Ishikawa (cell line): ENCODE results near the gene SZT2.

Source experiments
- CEBPB ChIP-seq: IDR thresholded peaks from 2 replicates; pipeline ENCODE4 v1.6.1; 2012
- CREB1 ChIP-seq: IDR thresholded peaks from 2 replicates; pipeline ENCODE4 v1.6.1; 2012; ENCODE audit warnings: low read depth
- EGR1 ChIP-seq: IDR thresholded peaks from 2 replicates; pipeline ENCODE4 v1.6.1; 2012
- EP300 ChIP-seq: IDR thresholded peaks from 2 replicates; pipeline ENCODE4 v1.6.1; 2012; ENCODE audit warnings: borderline replicate concordance
- FOXM1 ChIP-seq: IDR thresholded peaks from 2 replicates; pipeline ENCODE4 v1.6.1; 2012; ENCODE audit warnings: low read depth, borderline replicate concordance
- MAX ChIP-seq: IDR thresholded peaks from 2 replicates; pipeline ENCODE4 v1.6.1; 2012
- NFIC ChIP-seq: IDR thresholded peaks from 2 replicates; pipeline ENCODE4 v1.6.1; 2012
- RAD21 ChIP-seq: IDR thresholded peaks from 2 replicates; pipeline ENCODE4 v1.6.1; 2012; ENCODE audit warnings: low read depth
- TAF1 ChIP-seq: IDR thresholded peaks from 2 replicates; pipeline ENCODE4 v1.6.1; 2012; ENCODE audit warnings: low read depth, mild to moderate bottlenecking
- TCF12 ChIP-seq: IDR thresholded peaks from 2 replicates; pipeline ENCODE4 v1.6.1; 2012; ENCODE audit warnings: low read depth
- TEAD4 ChIP-seq: IDR thresholded peaks from 2 replicates; pipeline ENCODE4 v1.6.1; 2012
- YY1 ChIP-seq: IDR thresholded peaks from 2 replicates; pipeline ENCODE4 v1.6.1; 2012; ENCODE audit warnings: low read depth
- ZBTB7A ChIP-seq: IDR thresholded peaks from 2 replicates; pipeline ENCODE4 v1.6.1; 2012; ENCODE audit warnings: low read depth
- TF ChIP-seq, protein P1 (sequence below): IDR thresholded peaks from 2 replicates; pipeline ENCODE4 v1.6.1; 2012; ENCODE audit warnings: low read depth, mild to moderate bottlenecking
- TF ChIP-seq, protein P2 (sequence below): IDR thresholded peaks from 2 replicates; pipeline ENCODE4 v1.6.1; 2012

SZT2 gene

GRCh38 chr1:43463479-43463878 is 73.8 kb downstream of the SZT2 start:
- no peak for TF ChIP-seq CREB1
- no peak for TF ChIP-seq EP300
- TF ChIP-seq EGR1, result no peak
- no peak for TF ChIP-seq CEBPB
- no peak for TF ChIP-seq YY1
- no peak for TF ChIP-seq MAX
- TF ChIP-seq, protein P1, sequence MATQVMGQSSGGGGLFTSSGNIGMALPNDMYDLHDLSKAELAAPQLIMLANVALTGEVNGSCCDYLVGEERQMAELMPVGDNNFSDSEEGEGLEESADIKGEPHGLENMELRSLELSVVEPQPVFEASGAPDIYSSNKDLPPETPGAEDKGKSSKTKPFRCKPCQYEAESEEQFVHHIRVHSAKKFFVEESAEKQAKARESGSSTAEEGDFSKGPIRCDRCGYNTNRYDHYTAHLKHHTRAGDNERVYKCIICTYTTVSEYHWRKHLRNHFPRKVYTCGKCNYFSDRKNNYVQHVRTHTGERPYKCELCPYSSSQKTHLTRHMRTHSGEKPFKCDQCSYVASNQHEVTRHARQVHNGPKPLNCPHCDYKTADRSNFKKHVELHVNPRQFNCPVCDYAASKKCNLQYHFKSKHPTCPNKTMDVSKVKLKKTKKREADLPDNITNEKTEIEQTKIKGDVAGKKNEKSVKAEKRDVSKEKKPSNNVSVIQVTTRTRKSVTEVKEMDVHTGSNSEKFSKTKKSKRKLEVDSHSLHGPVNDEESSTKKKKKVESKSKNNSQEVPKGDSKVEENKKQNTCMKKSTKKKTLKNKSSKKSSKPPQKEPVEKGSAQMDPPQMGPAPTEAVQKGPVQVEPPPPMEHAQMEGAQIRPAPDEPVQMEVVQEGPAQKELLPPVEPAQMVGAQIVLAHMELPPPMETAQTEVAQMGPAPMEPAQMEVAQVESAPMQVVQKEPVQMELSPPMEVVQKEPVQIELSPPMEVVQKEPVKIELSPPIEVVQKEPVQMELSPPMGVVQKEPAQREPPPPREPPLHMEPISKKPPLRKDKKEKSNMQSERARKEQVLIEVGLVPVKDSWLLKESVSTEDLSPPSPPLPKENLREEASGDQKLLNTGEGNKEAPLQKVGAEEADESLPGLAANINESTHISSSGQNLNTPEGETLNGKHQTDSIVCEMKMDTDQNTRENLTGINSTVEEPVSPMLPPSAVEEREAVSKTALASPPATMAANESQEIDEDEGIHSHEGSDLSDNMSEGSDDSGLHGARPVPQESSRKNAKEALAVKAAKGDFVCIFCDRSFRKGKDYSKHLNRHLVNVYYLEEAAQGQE, result no peak
- TF ChIP-seq TAF1, result no peak
- no peak for TF ChIP-seq ZBTB7A
- no peak for TF ChIP-seq RAD21
- TF ChIP-seq NFIC, result no peak
- no peak for TF ChIP-seq FOXM1
- TF ChIP-seq TEAD4, result no peak
- TF ChIP-seq, protein P2, sequence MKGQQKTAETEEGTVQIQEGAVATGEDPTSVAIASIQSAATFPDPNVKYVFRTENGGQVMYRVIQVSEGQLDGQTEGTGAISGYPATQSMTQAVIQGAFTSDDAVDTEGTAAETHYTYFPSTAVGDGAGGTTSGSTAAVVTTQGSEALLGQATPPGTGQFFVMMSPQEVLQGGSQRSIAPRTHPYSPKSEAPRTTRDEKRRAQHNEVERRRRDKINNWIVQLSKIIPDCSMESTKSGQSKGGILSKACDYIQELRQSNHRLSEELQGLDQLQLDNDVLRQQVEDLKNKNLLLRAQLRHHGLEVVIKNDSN, result no peak
- TF ChIP-seq TCF12, result no peak

DNA sequence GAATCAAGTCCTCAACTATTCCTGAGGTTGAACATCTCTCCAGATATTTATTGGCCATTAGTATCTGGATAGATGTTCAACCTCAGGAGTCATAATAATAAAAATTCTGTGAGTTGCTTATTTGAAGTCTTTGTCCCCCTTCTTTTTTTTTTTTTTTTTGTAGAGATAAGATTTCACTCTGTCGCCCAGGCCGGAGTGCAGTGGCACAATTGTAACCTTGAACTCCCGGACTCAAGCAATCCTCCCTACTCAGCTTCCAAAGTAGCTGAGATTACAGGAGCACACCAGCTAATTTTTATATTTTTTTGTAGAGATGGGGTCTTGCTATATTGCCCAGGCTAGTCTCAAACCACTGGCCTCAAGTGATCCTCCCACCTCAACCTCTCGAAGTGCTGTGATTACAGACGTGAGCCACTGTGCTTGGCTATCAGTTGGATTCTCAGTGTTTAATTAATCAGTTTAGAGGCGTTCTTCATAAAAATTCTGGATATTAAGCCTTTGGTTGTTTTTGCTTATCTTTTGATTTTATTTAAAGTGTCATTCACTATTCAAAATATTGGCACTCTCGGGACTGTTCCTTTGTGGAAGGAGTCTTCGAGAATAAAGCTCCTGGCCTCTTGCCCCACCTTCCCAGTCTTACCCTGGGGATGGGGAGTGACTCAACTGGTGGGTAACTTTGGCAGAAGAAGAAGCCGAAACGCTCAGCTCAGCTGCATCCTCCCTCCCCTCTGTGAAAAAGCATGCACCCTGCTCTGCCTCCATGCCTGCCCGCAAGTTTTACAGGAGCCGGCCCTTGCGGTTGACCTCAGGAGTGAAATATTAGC is 75.2 kb downstream of the SZT2 start:
- no peak for TF ChIP-seq CREB1
- TF ChIP-seq TEAD4, result no peak
- TF ChIP-seq, protein P1, result no peak
- TF ChIP-seq TAF1, result no peak

DNA sequence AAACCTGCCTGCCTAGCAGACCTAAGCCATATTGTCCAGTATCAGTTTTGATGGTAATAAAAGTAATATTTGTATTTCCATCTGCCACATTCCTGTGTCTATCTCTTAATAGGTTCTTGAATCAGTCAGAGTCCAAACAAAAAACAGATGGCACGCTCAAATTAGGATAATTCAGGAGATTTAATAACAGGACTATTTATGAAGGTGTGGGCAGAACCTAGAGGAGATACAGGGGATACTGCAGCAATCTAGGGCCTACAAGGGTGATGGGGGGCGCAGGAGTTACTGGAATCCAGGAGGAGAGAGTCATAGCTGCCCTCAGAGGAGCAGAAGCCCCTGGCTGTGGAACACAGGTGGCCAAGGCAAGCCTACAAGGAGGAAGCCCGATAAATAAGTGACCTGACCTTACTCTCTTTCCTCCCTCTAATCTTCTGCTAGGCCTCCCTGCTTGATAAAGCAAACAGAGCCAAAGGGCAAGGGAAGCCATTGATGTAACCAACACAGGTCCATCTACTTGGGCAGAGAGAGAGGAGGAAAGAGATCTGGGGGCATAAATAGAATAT is 75.9 kb downstream of the SZT2 start:
- TF ChIP-seq EGR1 (no peak), ZBTB7A (no peak), NFIC (no peak), EP300 (no peak), CEBPB (no peak), TAF1 (no peak), RAD21 (no peak), YY1 (no peak)

- peak; percentile 5; the same call in 1 of the 2 replicates for TF ChIP-seq NFIC
- no peak for TF ChIP-seq TCF12
These were observed 76.7 kb downstream of the SZT2 start for GRCh38 chr1:43466403-43466802.

DNA sequence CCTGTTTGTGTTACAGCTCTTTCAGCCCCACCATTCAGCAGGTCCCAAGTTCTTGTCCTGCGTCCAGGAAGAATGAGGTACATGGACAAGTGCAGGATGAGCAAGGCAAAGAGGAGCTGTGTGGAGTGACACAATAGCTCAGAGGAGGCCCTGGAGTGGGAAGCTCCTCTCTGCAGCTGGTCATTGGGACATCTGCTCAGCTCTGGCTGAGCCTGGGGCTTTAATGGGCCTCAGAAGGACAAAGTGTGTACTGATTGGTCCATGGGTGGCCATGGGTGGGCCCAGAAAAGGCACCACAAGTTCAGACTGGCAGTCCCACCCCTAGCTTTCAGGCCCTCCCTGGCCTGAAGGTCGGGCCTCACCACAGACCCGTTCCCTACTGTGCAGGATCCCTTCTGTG is 78.7 kb downstream of the SZT2 start:
- TF ChIP-seq EP300 (no peak), NFIC (no peak), TEAD4 (no peak)

- TF ChIP-seq, protein P1, result no peak
- TF ChIP-seq MAX (no peak), TCF12 (no peak), EGR1 (no peak), TEAD4 (no peak), ZBTB7A (no peak)
These were observed 80.2 kb downstream of the SZT2 start for GRCh38 chr1:43469932-43470331.
